ENCODE data around the gene TREX2. TPM values are rescaled to one million over a fixed set of nuclear protein-coding genes. Genes with fewer than 3 reads are reported as not detected.

TREX2 gene
- total RNA-seq, 2 experiments from 2014 or later, result 3.7 to 6.7 TPM

- DNase-seq (ENCODE audit: low spot score), result no peak
- POLR2A ChIA-PET, result no interaction called here
- no TSS peak for BruUV-seq (replicated peaks)
- TF ChIP-seq, protein P1, sequence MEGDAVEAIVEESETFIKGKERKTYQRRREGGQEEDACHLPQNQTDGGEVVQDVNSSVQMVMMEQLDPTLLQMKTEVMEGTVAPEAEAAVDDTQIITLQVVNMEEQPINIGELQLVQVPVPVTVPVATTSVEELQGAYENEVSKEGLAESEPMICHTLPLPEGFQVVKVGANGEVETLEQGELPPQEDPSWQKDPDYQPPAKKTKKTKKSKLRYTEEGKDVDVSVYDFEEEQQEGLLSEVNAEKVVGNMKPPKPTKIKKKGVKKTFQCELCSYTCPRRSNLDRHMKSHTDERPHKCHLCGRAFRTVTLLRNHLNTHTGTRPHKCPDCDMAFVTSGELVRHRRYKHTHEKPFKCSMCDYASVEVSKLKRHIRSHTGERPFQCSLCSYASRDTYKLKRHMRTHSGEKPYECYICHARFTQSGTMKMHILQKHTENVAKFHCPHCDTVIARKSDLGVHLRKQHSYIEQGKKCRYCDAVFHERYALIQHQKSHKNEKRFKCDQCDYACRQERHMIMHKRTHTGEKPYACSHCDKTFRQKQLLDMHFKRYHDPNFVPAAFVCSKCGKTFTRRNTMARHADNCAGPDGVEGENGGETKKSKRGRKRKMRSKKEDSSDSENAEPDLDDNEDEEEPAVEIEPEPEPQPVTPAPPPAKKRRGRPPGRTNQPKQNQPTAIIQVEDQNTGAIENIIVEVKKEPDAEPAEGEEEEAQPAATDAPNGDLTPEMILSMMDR (conservative IDR thresholded peaks at IDR 0.05; ENCODE audit: low read length), result no peak
- TF ChIP-seq EZH2phosphoT487 (IDR thresholded peaks at IDR 0.05; ENCODE audit: borderline replicate concordance, low read depth, low read length), result no peak
- Histone ChIP-seq H3K27ac (ENCODE audit: low read depth, low read length, poor library complexity, severe bottlenecking) (no peak overlapping the region), H3K4me1 (ENCODE audit: insufficient read depth, low read length, poor library complexity, severe bottlenecking) (no peaks in the 10 kb centered on the region), H4K20me1 (ENCODE audit: insufficient read depth, low read length) (no peaks in the 10 kb centered on the region), H3K79me2 (ENCODE audit: insufficient read depth, low read depth, low read length) (no peaks in the 10 kb centered on the region), H2AFZ (ENCODE audit: low read length) (no peak overlapping the region), H3K36me3 (ENCODE audit: insufficient read depth, low read length) (no peaks in the 10 kb centered on the region), H3K9me2 (ENCODE audit: insufficient read depth, low read length) (no peaks in the 10 kb centered on the region), H3K4me3 (ENCODE audit: low read depth, low read length, poor library complexity, severe bottlenecking) (no peak overlapping the region), H3K9me3 (ENCODE audit: low read length) (no peaks in the 10 kb centered on the region), H3K4me2 (ENCODE audit: low read length) (no peak overlapping the region)
- intact Hi-C loops (cut with micrococcal nuclease; ENCODE audit: unreplicated experiment), result no loop called here
- CTCF ChIA-PET (ENCODE audit: unreplicated experiment), result interaction anchor here (0.6 kb wide), 1 partner anchor 222 kb away, joined by 3 read pairs; no protein-coding TSS in a partner anchor
These were observed 48.4 kb downstream of the TREX2 start for GRCh38 chrX:153397256-153397960.

GRCh38 chrX:153396320-153397195, 49.3 kb downstream of the TREX2 start:
- DNase-seq (ENCODE audit: low spot score), result no peak
- H3K4me2 ChIP-seq (ENCODE audit: low read length), result no peak overlapping the region
- H3K9me2 ChIP-seq (ENCODE audit: insufficient read depth, low read length), result no peaks in the 10 kb centered on the region
- H3K4me1 ChIP-seq (ENCODE audit: insufficient read depth, low read length, poor library complexity, severe bottlenecking), result no peaks in the 10 kb centered on the region
- TF ChIP-seq, protein P1 (conservative IDR thresholded peaks at IDR 0.05; ENCODE audit: low read length), result no peak
- no peak for TF ChIP-seq EZH2phosphoT487 (IDR thresholded peaks at IDR 0.05; ENCODE audit: borderline replicate concordance, low read depth, low read length)
- no peak overlapping the region for H3K27ac ChIP-seq (ENCODE audit: low read depth, low read length, poor library complexity, severe bottlenecking)
- H4K20me1 ChIP-seq (ENCODE audit: insufficient read depth, low read length), result no peaks in the 10 kb centered on the region
- no TSS peak for BruUV-seq (replicated peaks)
- no peak overlapping the region for H3K4me3 ChIP-seq (ENCODE audit: low read depth, low read length, poor library complexity, severe bottlenecking)
- POLR2A ChIA-PET, result no interaction called here
- no peaks in the 10 kb centered on the region for H3K9me3 ChIP-seq (ENCODE audit: low read length)
- intact Hi-C loops (cut with micrococcal nuclease; ENCODE audit: unreplicated experiment), result no loop called here
- no peaks in the 10 kb centered on the region for H3K36me3 ChIP-seq (ENCODE audit: insufficient read depth, low read length)
- H2AFZ ChIP-seq (ENCODE audit: low read length), result no peak overlapping the region
- CTCF ChIA-PET (ENCODE audit: unreplicated experiment), result no interaction called here
- H3K79me2 ChIP-seq (ENCODE audit: insufficient read depth, low read depth, low read length), result no peaks in the 10 kb centered on the region

Data from OCI-LY7 (cell line).